ENCODE measurements around the gene CTNNB1.

CTNNB1 gene

GRCh38 chr3:41193794-41194539 is 5.3 kb upstream of the CTNNB1 start:
- DNase-seq (ENCODE audit: low spot score) = no peak

- no peak for DNase-seq (ENCODE audit: low spot score)
These were observed 4.6 kb upstream of the CTNNB1 start for GRCh38 chr3:41194701-41195100.

GRCh38 chr3:41195946-41196345 is 3.4 kb upstream of the CTNNB1 start:
- DNase-seq (ENCODE audit: low spot score) = no peak

- DNase-seq (ENCODE audit: low spot score) = no peak
These were observed 2.5 kb upstream of the CTNNB1 start for GRCh38 chr3:41196499-41197410.

GRCh38 chr3:41198046-41198445 is 1.3 kb upstream of the CTNNB1 start:
- no peak for DNase-seq (ENCODE audit: low spot score)

- DNase-seq (ENCODE audit: low spot score) = no peak
These were observed 779 bp upstream of the CTNNB1 start for GRCh38 chr3:41198526-41198925.

GRCh38 chr3:41199866-41200668 is 762 bp downstream of the CTNNB1 start:
- peak; percentile 72 for DNase-seq (ENCODE audit: low spot score)

GRCh38 chr3:41200669-41201021 is 1.3 kb downstream of the CTNNB1 start:
- peak; percentile 35 for DNase-seq (ENCODE audit: low spot score)

GRCh38 chr3:41202075-41202833 is 2.9 kb downstream of the CTNNB1 start:
- DNase-seq (ENCODE audit: low spot score) = no peak

- DNase-seq (ENCODE audit: low spot score) = peak; percentile 34
These were observed 3.6 kb downstream of the CTNNB1 start for GRCh38 chr3:41202834-41203345.

- DNase-seq (ENCODE audit: low spot score) = no peak
These were observed 5.1 kb downstream of the CTNNB1 start for GRCh38 chr3:41204369-41204768.

GRCh38 chr3:41205591-41205990 is 6.3 kb downstream of the CTNNB1 start:
- DNase-seq (ENCODE audit: low spot score) = no peak

GRCh38 chr3:41207355-41207754 is 8.1 kb downstream of the CTNNB1 start:
- no peak for DNase-seq (ENCODE audit: low spot score)

GRCh38 chr3:41208507-41209220 is 9.4 kb downstream of the CTNNB1 start:
- DNase-seq (ENCODE audit: low spot score) = no peak

GRCh38 chr3:41209646-41210045 is 10.3 kb downstream of the CTNNB1 start:
- no peak for DNase-seq (ENCODE audit: low spot score)

GRCh38 chr3:41210966-41211365 is 11.7 kb downstream of the CTNNB1 start:
- DNase-seq (ENCODE audit: low spot score) = no peak

GRCh38 chr3:41212088-41212487 is 12.8 kb downstream of the CTNNB1 start:
- no peak for DNase-seq (ENCODE audit: low spot score)

- DNase-seq (ENCODE audit: low spot score) = no peak
These were observed 14.3 kb downstream of the CTNNB1 start for GRCh38 chr3:41213588-41213987.

GRCh38 chr3:41216422-41216821 is 17.1 kb downstream of the CTNNB1 start:
- no peak for DNase-seq (ENCODE audit: low spot score)

- no peak for DNase-seq (ENCODE audit: low spot score)
These were observed 17.7 kb downstream of the CTNNB1 start for GRCh38 chr3:41216993-41217392.

GRCh38 chr3:41219424-41219823 is 20.1 kb downstream of the CTNNB1 start:
- DNase-seq (ENCODE audit: low spot score) = no peak

All from AG20443 (cell line).